ENCODE results near the gene RALGAPB.

DNA sequence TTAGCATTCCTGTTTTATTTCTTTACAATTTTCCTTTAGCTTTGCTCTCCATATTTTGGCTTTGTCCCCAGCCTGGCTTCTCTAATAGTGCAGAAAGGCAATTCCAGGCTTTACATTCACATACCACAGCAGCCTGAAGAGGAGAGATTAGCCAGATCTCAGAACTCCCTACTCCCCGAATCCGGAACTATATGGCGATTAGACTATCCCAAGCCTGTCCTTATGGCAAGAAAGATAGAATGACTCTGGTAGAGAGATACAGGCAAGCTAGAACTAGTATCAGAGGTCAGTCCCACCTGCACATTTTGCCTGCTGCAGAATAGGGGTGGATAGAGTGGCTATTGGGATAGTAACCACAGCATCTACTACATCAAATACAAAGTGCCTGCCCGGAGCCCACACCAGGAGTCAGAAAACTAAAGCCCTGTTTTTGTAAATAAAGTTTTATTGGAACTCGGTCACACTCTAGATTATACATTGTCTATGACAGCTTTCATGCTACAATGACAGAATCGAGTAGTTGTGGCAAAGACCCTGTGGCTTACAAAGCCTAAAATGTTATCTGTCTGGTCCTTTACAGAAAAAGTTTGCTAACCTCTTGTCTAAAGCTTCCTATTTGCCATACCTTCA is 91.3 kb downstream of the RALGAPB start:
- no peak for TF ChIP-seq CTCF (IDR thresholded peaks at IDR 0.05)
- no peak for TF ChIP-seq POLR2AphosphoS5 (IDR thresholded peaks at IDR 0.05)
- no peak for TF ChIP-seq EP300 (IDR thresholded peaks at IDR 0.05; ENCODE audit: low read depth)
- TF ChIP-seq POLR2A (IDR thresholded peaks at IDR 0.05) = no peak
